Activated naive CD4-positive, alpha-beta T cell treated with anti-CD3 and anti-CD28 coated beads, Interleukin-2, amount 50 U/mL, for 72 hours (primary cell): ENCODE results near the gene TES. TPM values are rescaled to one million over a fixed set of nuclear protein-coding genes. Genes with fewer than 3 reads are reported as not detected.

Experiments
- ATAC-seq, 2 donors: fragments of 150-1000 bp; cut with Tn5 transposase; 2 replicates each; pipeline ENCODE4 v1.10.0; 2021; ENCODE audit warnings: mild to moderate bottlenecking in 2 of 2, moderate library complexity in 2 of 2
- DNase-seq, 2 donors: peaks; one replicate each; pipeline ENCODE4 v3.0.0; 2021 to 2022; ENCODE audit warnings: low spot score in 2 of 2
- H3K27ac Mint-ChIP-seq, 2 donors: one replicate each; pipeline ENCODE4 v1.8.0; 2022; ENCODE audit warnings: mild to moderate bottlenecking in 2 of 2, mixed read lengths in 2 of 2
- H3K36me3 Mint-ChIP-seq, 2 donors: one replicate each; pipeline ENCODE4 v1.8.0; 2022; ENCODE audit warnings: mixed read lengths in 2 of 2
- H3K9me3 Mint-ChIP-seq, 2 donors: one replicate each; pipeline ENCODE4 v1.8.0; 2022; ENCODE audit warnings: mixed read lengths in 2 of 2
- total RNA-seq, 2 donors: library from RNA; stranded (reverse); gene quantifications; one replicate each; pipeline ENCODE4 v1.2.3, GENCODE V29; 2022

TES gene
- total RNA-seq, 2 donors from 2014 or later, result 45.8 to 79.2 TPM

- ATAC-seq, result no peak
- H3K9me3 Mint-ChIP-seq, result no peaks in the 10 kb centered on the region
- H3K36me3 Mint-ChIP-seq, result no peaks in the 10 kb centered on the region
- DNase-seq, result no peak
- no peak overlapping the region for H3K27ac Mint-ChIP-seq
Measured at GRCh38 chr7:116228241-116228640, 17.9 kb downstream of the TES start.

- no peaks in the 10 kb centered on the region for H3K36me3 Mint-ChIP-seq
- H3K27ac Mint-ChIP-seq, result no peak overlapping the region
- H3K9me3 Mint-ChIP-seq, result no peaks in the 10 kb centered on the region
- ATAC-seq (no peak), DNase-seq (no peak)
Measured at GRCh38 chr7:116229366-116229765, 19.0 kb downstream of the TES start.

GRCh38 chr7:116230191-116231005 is 20.1 kb downstream of the TES start:
- no peaks in the 10 kb centered on the region for H3K9me3 Mint-ChIP-seq
- ATAC-seq (peak; percentile 37 to 48), DNase-seq (no peak)
- H3K36me3 Mint-ChIP-seq, result no peaks in the 10 kb centered on the region
- H3K27ac Mint-ChIP-seq, result peak overlapping the region; percentile 69 to 81

GRCh38 chr7:116231543-116231942 is 21.2 kb downstream of the TES start:
- Mint-ChIP-seq H3K36me3 (no peaks in the 10 kb centered on the region), H3K27ac (peak overlapping the region; percentile 55 to 77), H3K9me3 (no peaks in the 10 kb centered on the region)
- DNase-seq (no peak), ATAC-seq (no peak)

- ATAC-seq (no peak), DNase-seq (no peak)
- H3K9me3 Mint-ChIP-seq, result no peaks in the 10 kb centered on the region
- peak overlapping the region; percentile 55 to 77 for H3K27ac Mint-ChIP-seq
- H3K36me3 Mint-ChIP-seq, result no peaks in the 10 kb centered on the region
Measured at GRCh38 chr7:116231949-116232348, 21.6 kb downstream of the TES start.

GRCh38 chr7:116232350-116232749 is 22.0 kb downstream of the TES start:
- ATAC-seq (peak; percentile 52 to 58), DNase-seq (no peak)
- Mint-ChIP-seq H3K36me3 (no peaks in the 10 kb centered on the region), H3K9me3 (no peaks in the 10 kb centered on the region), H3K27ac (peak overlapping the region; percentile 55 to 89)

- Mint-ChIP-seq H3K27ac (peak overlapping the region in 1 of 2 donors; percentile 55), H3K36me3 (no peaks in the 10 kb centered on the region), H3K9me3 (no peaks in the 10 kb centered on the region)
- ATAC-seq (no peak), DNase-seq (no peak)
Measured at GRCh38 chr7:116232920-116233319, 22.6 kb downstream of the TES start.

GRCh38 chr7:116234517-116235200 is 24.3 kb downstream of the TES start:
- Mint-ChIP-seq H3K9me3 (no peaks in the 10 kb centered on the region), H3K36me3 (peaks cover 0 to 6% of the 10 kb centered on the region in 2 donors), H3K27ac (peak overlapping the region in 1 of 2 donors; percentile 89)
- ATAC-seq (no peak), DNase-seq (no peak)

- ATAC-seq (peak; percentile 14 to 19), DNase-seq (no peak)
- Mint-ChIP-seq H3K36me3 (peaks cover 0 to 9% of the 10 kb centered on the region in 2 donors), H3K9me3 (no peaks in the 10 kb centered on the region), H3K27ac (peak overlapping the region in 1 of 2 donors; percentile 89)
Measured at GRCh38 chr7:116235380-116235779, 25.0 kb downstream of the TES start.

GRCh38 chr7:116236020-116236630 is 25.8 kb downstream of the TES start:
- ATAC-seq (peak; percentile 43 to 50), DNase-seq (peak in 1 of 2 donors; percentile 35)
- Mint-ChIP-seq H3K9me3 (no peaks in the 10 kb centered on the region), H3K36me3 (peaks cover 0 to 11% of the 10 kb centered on the region in 2 donors), H3K27ac (no peak overlapping the region)

GRCh38 chr7:116239020-116239419 is 28.7 kb downstream of the TES start:
- H3K9me3 Mint-ChIP-seq, result peaks cover 4 to 7% of the 10 kb centered on the region in 2 donors
- DNase-seq (no peak), ATAC-seq (no peak)
- H3K36me3 Mint-ChIP-seq, result peaks cover 9 to 22% of the 10 kb centered on the region in 2 donors
- no peak overlapping the region for H3K27ac Mint-ChIP-seq

- Mint-ChIP-seq H3K9me3 (peaks cover 4 to 8% of the 10 kb centered on the region in 2 donors), H3K27ac (no peak overlapping the region), H3K36me3 (peaks cover 14 to 26% of the 10 kb centered on the region in 2 donors)
- ATAC-seq, result no peak
- DNase-seq, result no peak
Measured at GRCh38 chr7:116239434-116239833, 29.1 kb downstream of the TES start.

GRCh38 chr7:116240024-116240668 is 29.8 kb downstream of the TES start:
- no peak for DNase-seq
- H3K9me3 Mint-ChIP-seq, result peaks cover 4 to 9% of the 10 kb centered on the region in 2 donors
- ATAC-seq, result no peak
- peaks cover 20 to 33% of the 10 kb centered on the region in 2 donors for H3K36me3 Mint-ChIP-seq
- H3K27ac Mint-ChIP-seq, result no peak overlapping the region

- Mint-ChIP-seq H3K36me3 (peaks cover 26 to 43% of the 10 kb centered on the region in 2 donors), H3K9me3 (peaks cover 7 to 14% of the 10 kb centered on the region in 2 donors), H3K27ac (no peak overlapping the region)
- no peak for ATAC-seq
- DNase-seq, result no peak
Measured at GRCh38 chr7:116241291-116241690, 31.0 kb downstream of the TES start.

GRCh38 chr7:116242178-116242577 is 31.8 kb downstream of the TES start:
- Mint-ChIP-seq H3K36me3 (peaks cover 33 to 49% of the 10 kb centered on the region in 2 donors), H3K9me3 (peaks cover 7 to 14% of the 10 kb centered on the region in 2 donors), H3K27ac (no peak overlapping the region)
- ATAC-seq (no peak), DNase-seq (no peak)

- Mint-ChIP-seq H3K9me3 (peaks cover 7 to 14% of the 10 kb centered on the region in 2 donors), H3K27ac (no peak overlapping the region), H3K36me3 (peaks cover 33 to 51% of the 10 kb centered on the region in 2 donors)
- DNase-seq (no peak), ATAC-seq (no peak)
Measured at GRCh38 chr7:116242759-116243158, 32.4 kb downstream of the TES start.
